GM19467 (cell line): Measurements from ENCODE around the gene SNX25.
"Not testable (repeated sequence)": the region's sequence is repeated elsewhere in the genome, so short reads cannot be mapped to it uniquely, and the experiment has no call there.

Experiments used
- ATAC-seq: cut with Tn5 transposase; IDR thresholded peaks from one replicate; pipeline ENCODE4 v1.9.1; 2021; ENCODE audit warnings: mild to moderate bottlenecking, moderate library complexity; ENCODE audit not compliant: unreplicated experiment

Gene SNX25

GRCh38 chr4:185296665-185297460, 87.5 kb downstream of the SNX25 start:
- ATAC-seq, result no peak

- no peak for ATAC-seq
Observed at GRCh38 chr4:185298728-185299430, 89.5 kb downstream of the SNX25 start.

- ATAC-seq, result no peak
Observed at GRCh38 chr4:185304541-185304940, 95.1 kb downstream of the SNX25 start.

- peak; percentile 49 for ATAC-seq
Observed at GRCh38 chr4:185304944-185305690, 95.7 kb downstream of the SNX25 start.

- ATAC-seq, result no peak
Observed at GRCh38 chr4:185305979-185306442, 96.6 kb downstream of the SNX25 start.

GRCh38 chr4:185307136-185307950, 97.9 kb downstream of the SNX25 start:
- peak; percentile 63 for ATAC-seq

- peak; percentile 45 for ATAC-seq
Observed at GRCh38 chr4:185309770-185310169, 100.4 kb downstream of the SNX25 start.

GRCh38 chr4:185311113-185311888, 101.9 kb downstream of the SNX25 start:
- ATAC-seq, result no peak

- ATAC-seq, result no peak
Observed at GRCh38 chr4:185312699-185313098, 103.3 kb downstream of the SNX25 start.

GRCh38 chr4:185317462-185317861, 108.1 kb downstream of the SNX25 start:
- ATAC-seq, result not testable (repeated sequence)

GRCh38 chr4:185317880-185318279, 108.5 kb downstream of the SNX25 start:
- no peak for ATAC-seq

GRCh38 chr4:185318679-185319078, 109.3 kb downstream of the SNX25 start:
- ATAC-seq, result no peak

- no peak for ATAC-seq
Observed at GRCh38 chr4:185322803-185323202, 113.4 kb downstream of the SNX25 start.

- no peak for ATAC-seq
Observed at GRCh38 chr4:185323606-185324005, 114.2 kb downstream of the SNX25 start.

GRCh38 chr4:185324361-185324760, 115.0 kb downstream of the SNX25 start:
- not testable (repeated sequence) for ATAC-seq

- not testable (repeated sequence) for ATAC-seq
Observed at GRCh38 chr4:185325721-185326120, 116.3 kb downstream of the SNX25 start.

GRCh38 chr4:185328586-185328985, 119.2 kb downstream of the SNX25 start:
- no peak for ATAC-seq

- not testable (repeated sequence) for ATAC-seq
Observed at GRCh38 chr4:185329879-185330510, 120.6 kb downstream of the SNX25 start.
